Smooth muscle cell (in vitro differentiated cells): Measurements from ENCODE around the gene SINHCAF. TPM values are rescaled to one million over a fixed set of nuclear protein-coding genes. Genes with fewer than 3 reads are reported as not detected.
"Not testable (repeated sequence)": the region's sequence is repeated elsewhere in the genome, so short reads cannot be mapped to it uniquely, and the experiment has no call there.

Experiments
- DNase-seq: peaks from one replicate; lab custom pipeline; 2025; ENCODE audit not compliant: unreplicated experiment; lab: John Stamatoyannopoulos, UW
- H2AFZ ChIP-seq: fragments of 200-600 bp; sonication (generic); 2 replicates; pipeline ENCODE4 v1.6.0; 2016; ENCODE audit warnings: antibody characterized with exemption, low read depth, mild to moderate bottlenecking
- H3F3A ChIP-seq: fragments of 200-600 bp; sonication (generic); 2 replicates; pipeline ENCODE4 v1.6.0; 2017; ENCODE audit warnings: antibody characterized with exemption, low read depth
- H3K27ac ChIP-seq: fragments of 200-600 bp; sonication (generic); 2 replicates; pipeline ENCODE4 v1.5.1; 2016; ENCODE audit warnings: low read depth, mild to moderate bottlenecking
- H3K27me3 ChIP-seq: fragments of 200-600 bp; sonication (generic); 2 replicates; pipeline ENCODE4 v1.6.1; 2016; ENCODE audit warnings: low read depth, mild to moderate bottlenecking
- H3K36me3 ChIP-seq: fragments of 200-600 bp; sonication (generic); 2 replicates; pipeline ENCODE4 v1.5.1; 2016; ENCODE audit warnings: low read depth
- H3K4me1 ChIP-seq: fragments of 200-600 bp; sonication (generic); 2 replicates; pipeline ENCODE4 v1.5.1; 2016; ENCODE audit warnings: low read depth
- H3K4me2 ChIP-seq: fragments of 200-600 bp; sonication (generic); 2 replicates; pipeline ENCODE4 v1.6.0; 2016; ENCODE audit warnings: mild to moderate bottlenecking
- H3K4me3 ChIP-seq: fragments of 200-600 bp; sonication (generic); 2 replicates; pipeline ENCODE4 v1.5.1; 2016; ENCODE audit warnings: mild to moderate bottlenecking
- H3K79me2 ChIP-seq: fragments of 200-600 bp; sonication (generic); 2 replicates; pipeline ENCODE4 v1.6.0; 2016; ENCODE audit warnings: low read depth, mild to moderate bottlenecking
- H3K9ac ChIP-seq: fragments of 200-600 bp; sonication (generic); 2 replicates; pipeline ENCODE4 v1.6.0; 2016; ENCODE audit warnings: low read depth
- H3K9me3 ChIP-seq: fragments of 200-600 bp; sonication (generic); replicated peaks from 2 replicates; pipeline ENCODE4 v1.5.1; 2016; ENCODE audit warnings: low read depth
- H4K20me1 ChIP-seq: fragments of 200-600 bp; sonication (generic); 2 replicates; pipeline ENCODE4 v1.6.0; 2016; ENCODE audit warnings: low read depth
- WGBS: methylation state at CpG from one replicate; pipeline ENCODE4 v1.1.7; 2016; ENCODE audit warnings: low lambda C conversion rate; 5-methylcytosine and 5-hydroxymethylcytosine counted together
- polyA plus RNA-seq: library from polyadenylated mRNA; unstranded; fragments of >200 nt; fragmentation: Nextera tagmentation; extraction: Ambion mirVana; gene quantifications from 2 replicates; pipeline ENCODE4 v1.2.1, GENCODE V29; 2016
- total RNA-seq: library from RNA; depleted of rRNA; stranded (reverse); fragments of >200 nt; gene quantifications from 2 replicates; pipeline ENCODE4 v1.2.3, GENCODE V29; 2014
- TF ChIP-seq, protein P1 (sequence below): fragments of 200-600 bp; sonication (generic); IDR thresholded peaks from 2 replicates; pipeline ENCODE4 v1.5.1; 2017; ENCODE audit warnings: borderline replicate concordance, mild to moderate bottlenecking, antibody characterized with exemption; ENCODE audit not compliant: insufficient read depth, poor library complexity, severe bottlenecking

The SINHCAF gene, protein sequence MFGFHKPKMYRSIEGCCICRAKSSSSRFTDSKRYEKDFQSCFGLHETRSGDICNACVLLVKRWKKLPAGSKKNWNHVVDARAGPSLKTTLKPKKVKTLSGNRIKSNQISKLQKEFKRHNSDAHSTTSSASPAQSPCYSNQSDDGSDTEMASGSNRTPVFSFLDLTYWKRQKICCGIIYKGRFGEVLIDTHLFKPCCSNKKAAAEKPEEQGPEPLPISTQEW
- total RNA-seq, result 101 and 103 TPM in 2 replicates
- 41.6 and 49.2 TPM in 2 replicates for polyA plus RNA-seq

DNA sequence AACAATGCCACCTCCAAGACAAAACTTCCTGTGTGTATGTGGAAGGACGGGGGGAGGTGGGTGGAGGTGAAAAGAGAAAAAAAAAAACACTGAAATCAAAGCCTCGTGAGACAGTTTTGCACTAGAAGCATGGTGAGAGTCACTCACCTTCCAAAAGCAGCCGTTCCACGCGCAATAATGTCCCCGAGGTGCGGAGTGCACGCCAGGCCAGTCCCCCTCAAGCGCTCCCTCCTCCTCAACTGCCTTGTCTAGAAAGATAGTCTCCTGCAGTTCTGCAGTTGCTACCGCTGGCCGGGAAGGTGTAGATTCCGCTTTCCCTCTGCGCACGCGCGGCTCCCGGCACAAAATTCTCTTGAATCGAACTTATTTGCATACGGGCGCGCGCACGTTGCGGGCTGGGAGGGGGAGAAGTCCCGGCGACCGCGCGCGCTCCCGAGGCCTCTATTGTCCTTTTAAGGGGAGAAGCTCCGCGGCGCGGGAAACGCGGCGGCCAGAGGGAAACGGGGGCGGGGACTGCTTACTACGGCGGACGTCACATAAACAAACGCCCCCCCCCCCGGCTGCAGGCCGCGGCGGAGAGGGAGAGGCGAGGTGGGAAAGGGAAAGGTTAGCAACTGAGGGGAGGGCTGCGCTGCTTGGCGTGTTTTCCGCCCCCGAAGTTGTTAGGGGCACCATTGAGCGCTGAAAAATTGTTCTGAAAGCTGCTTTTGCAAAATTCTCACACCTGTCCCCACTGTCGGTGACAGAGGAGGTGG is at the start of gene SINHCAF:
TSS of gene SINHCAF (minus strand) at position 274 of the 755 bp plus-strand sequence. CDS start 27,946 bp downstream, outside the sequence.
- Histone ChIP-seq H3K9me3 (no peaks in the 10 kb centered on the region), H3K4me3 (peak within 1 kb of the TSS; percentile 91), H3K4me2 (peak within 1 kb of the TSS; percentile 93), H4K20me1 (peaks cover 19% of the 10 kb centered on the region), H3K9ac (peak within 1 kb of the TSS; percentile 95), H3K36me3 (no peaks in the 10 kb centered on the region), H3F3A (no peaks in the 10 kb centered on the region), H2AFZ (peak within 1 kb of the TSS; percentile 84), H3K27ac (peak within 1 kb of the TSS; percentile 90), H3K4me1 (peaks cover 23% of the 10 kb centered on the region), H3K27me3 (no peaks in the 10 kb centered on the region), H3K79me2 (peaks cover 37% of the 10 kb centered on the region)
- WGBS, result under 1% methylated on average over 54 of the region's 55 CpGs
- TF ChIP-seq, protein P1, sequence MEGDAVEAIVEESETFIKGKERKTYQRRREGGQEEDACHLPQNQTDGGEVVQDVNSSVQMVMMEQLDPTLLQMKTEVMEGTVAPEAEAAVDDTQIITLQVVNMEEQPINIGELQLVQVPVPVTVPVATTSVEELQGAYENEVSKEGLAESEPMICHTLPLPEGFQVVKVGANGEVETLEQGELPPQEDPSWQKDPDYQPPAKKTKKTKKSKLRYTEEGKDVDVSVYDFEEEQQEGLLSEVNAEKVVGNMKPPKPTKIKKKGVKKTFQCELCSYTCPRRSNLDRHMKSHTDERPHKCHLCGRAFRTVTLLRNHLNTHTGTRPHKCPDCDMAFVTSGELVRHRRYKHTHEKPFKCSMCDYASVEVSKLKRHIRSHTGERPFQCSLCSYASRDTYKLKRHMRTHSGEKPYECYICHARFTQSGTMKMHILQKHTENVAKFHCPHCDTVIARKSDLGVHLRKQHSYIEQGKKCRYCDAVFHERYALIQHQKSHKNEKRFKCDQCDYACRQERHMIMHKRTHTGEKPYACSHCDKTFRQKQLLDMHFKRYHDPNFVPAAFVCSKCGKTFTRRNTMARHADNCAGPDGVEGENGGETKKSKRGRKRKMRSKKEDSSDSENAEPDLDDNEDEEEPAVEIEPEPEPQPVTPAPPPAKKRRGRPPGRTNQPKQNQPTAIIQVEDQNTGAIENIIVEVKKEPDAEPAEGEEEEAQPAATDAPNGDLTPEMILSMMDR, result no peak
- DNase-seq, result peak; percentile 94

DNA sequence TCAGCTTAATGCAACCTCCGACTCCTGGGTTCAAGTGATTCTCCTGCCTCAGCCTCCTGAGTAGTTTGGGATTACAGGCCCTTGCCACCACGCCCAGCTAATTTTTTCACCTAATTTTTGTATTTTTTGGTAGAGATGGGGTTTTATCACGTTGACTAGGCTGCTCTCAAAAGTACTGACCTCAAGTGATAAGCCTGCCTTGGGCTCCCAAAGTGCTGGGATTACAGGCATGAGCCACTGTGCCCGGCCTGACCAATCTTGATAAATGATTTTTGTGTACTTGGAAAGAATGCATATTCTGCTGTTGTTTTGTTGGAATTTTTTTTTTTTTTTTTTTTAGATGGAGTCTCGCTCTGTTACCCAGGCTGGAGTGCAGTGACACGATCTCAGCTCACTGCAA is 49.5 kb upstream of the SINHCAF start:
- H3K79me2 ChIP-seq, H4K20me1 ChIP-seq, DNase-seq: not testable (repeated sequence)

DNA sequence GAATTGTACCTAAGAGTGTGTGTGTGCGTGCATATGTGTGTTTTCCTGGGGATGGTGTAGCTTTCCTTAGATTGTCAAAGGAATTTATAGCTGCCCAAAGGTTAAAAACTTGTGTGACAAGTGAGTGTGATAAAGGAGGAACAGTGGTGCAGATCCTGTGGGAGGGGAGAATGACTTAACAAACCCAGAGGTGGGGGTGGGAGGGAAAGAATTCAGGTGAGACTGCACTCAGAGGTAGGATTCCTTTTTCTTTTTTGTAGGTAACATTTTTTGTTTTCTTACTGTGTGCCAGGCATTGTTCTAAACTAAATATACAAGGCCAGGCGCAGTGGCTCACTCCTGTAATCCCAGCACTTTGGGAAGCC is 45.3 kb upstream of the SINHCAF start:
- Histone ChIP-seq H3K27ac (no peak overlapping the region), H3K9ac (no peak overlapping the region), H3K9me3 (no peaks in the 10 kb centered on the region), H3F3A (peaks cover 7% of the 10 kb centered on the region), H3K36me3 (no peaks in the 10 kb centered on the region), H3K27me3 (no peaks in the 10 kb centered on the region), H3K4me2 (peak overlapping the region; percentile 78), H4K20me1 (no peaks in the 10 kb centered on the region), H3K4me3 (peak overlapping the region; percentile 4), H3K79me2 (no peaks in the 10 kb centered on the region), H2AFZ (peak overlapping the region; percentile 98), H3K4me1 (peaks cover 39% of the 10 kb centered on the region)
- DNase-seq, result no peak
- 63% methylated on average over 2 of the region's 2 CpGs for WGBS
- TF ChIP-seq, protein P1, result no peak

More for the DNA sequence above, 49.5 kb upstream of the SINHCAF start:
- H3K4me1 ChIP-seq, result peaks cover 12% of the 10 kb centered on the region
- H2AFZ ChIP-seq, H3K9ac ChIP-seq, H3K27me3 ChIP-seq, H3F3A ChIP-seq, H3K27ac ChIP-seq, H3K36me3 ChIP-seq, H3K4me3 ChIP-seq, H3K4me2 ChIP-seq, H3K9me3 ChIP-seq: not testable (repeated sequence)
- 88% methylated on average over 6 of the region's 6 CpGs for WGBS

DNA sequence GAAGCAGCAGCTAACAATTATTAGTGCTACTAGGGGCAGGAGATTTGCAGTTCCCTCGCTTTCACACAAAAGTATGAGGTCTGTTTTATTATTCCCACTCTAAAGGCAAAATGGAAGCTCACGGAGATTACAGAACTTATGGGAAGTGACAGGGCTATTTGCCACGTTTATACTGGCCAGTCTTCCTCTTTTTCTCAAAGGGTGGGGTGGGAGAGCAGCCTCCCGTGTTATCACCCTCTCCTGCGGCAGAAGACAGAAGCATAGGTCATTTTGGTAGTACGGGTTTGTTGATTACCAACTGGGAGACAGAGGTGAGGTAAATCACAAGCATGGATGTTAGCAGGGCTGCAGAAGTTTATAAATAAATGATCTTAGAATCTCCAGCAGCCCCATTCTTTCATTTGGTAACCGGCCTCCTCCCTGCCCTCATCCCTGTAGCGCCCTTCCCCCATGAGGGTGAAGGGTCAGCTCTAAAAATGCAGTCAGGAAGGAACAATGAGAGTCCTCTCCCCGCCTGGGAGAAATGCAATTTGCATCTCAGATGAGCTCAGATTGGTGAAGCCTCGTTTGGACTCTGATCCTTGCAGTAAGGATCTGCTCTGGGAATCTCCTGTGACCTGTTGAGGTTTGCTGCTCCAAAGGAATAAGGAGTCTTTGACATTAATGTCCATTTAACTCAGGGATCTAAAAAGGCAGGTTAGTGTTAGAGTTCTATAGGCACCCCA is 44.7 kb upstream of the SINHCAF start:
- Histone ChIP-seq H3K4me3 (peak overlapping the region; percentile 35), H3K27ac (peak overlapping the region; percentile 45), H3K27me3 (no peaks in the 10 kb centered on the region), H4K20me1 (no peaks in the 10 kb centered on the region), H3K36me3 (no peaks in the 10 kb centered on the region), H3F3A (peaks cover 7% of the 10 kb centered on the region), H3K9me3 (no peaks in the 10 kb centered on the region), H2AFZ (peak overlapping the region; percentile 98), H3K79me2 (no peaks in the 10 kb centered on the region), H3K4me1 (peaks cover 39% of the 10 kb centered on the region), H3K4me2 (peak overlapping the region; percentile 78), H3K9ac (peak overlapping the region; percentile 57)
- TF ChIP-seq, protein P1, result no peak
- WGBS, result 23% methylated on average over 10 of the region's 10 CpGs
- DNase-seq, result no peak
